ENCODE results near the gene ALPL. TPM values are rescaled to one million over a fixed set of nuclear protein-coding genes. Genes with fewer than 3 reads are reported as not detected.

Gene ALPL
- total and polyA plus RNA-seq, 9 of the 15 experiments (the other 6 are each of a cell fraction or from before 2014, with no cell fraction given) = 0.04 to 0.38 (median 0.18) TPM; not detected in 4

GRCh38 chr1:21613072-21613867 lies 104.0 kb downstream of the ALPL start (continued):
- TF ChIP-seq ELF2 (CRISPR knock-in tag; IDR thresholded peaks at IDR 0.05) = no peak
- no peak for TF ChIP-seq DNMT1 (IDR thresholded peaks at IDR 0.05)
- TF ChIP-seq GABPB1 (CRISPR knock-in tag; IDR thresholded peaks at IDR 0.05) = no peak
- no peak for TF ChIP-seq KHSRP (IDR thresholded peaks at IDR 0.05)
- TF ChIP-seq ZNF24 (IDR thresholded peaks at IDR 0.05) = no peak
- no peak for TF ChIP-seq NFATC3 (IDR thresholded peaks at IDR 0.05)
- no peak for TF ChIP-seq NR4A1 (CRISPR knock-in tag; IDR thresholded peaks at IDR 0.05)
- peak; percentile 69; the same call in 1 of the 2 replicates for TF ChIP-seq NR4A1 (tag; IDR thresholded peaks at IDR 0.05)
- no peak for TF ChIP-seq ARHGAP35 (IDR thresholded peaks at IDR 0.05; ENCODE audit: partially characterized antibody)
- no peak for TF ChIP-seq PCBP1 (IDR thresholded peaks at IDR 0.05; ENCODE audit: low read depth, low read length, poor library complexity, severe bottlenecking)
- TF ChIP-seq NR2C1 (IDR thresholded peaks at IDR 0.05) = no peak
- peak; percentile 45; the same call in 1 of the 2 replicates for TF ChIP-seq NR2C1 (tag; IDR thresholded peaks at IDR 0.05)
- TF ChIP-seq CXXC5 (CRISPR knock-in tag; IDR thresholded peaks at IDR 0.05) = peak; percentile 81
- TF ChIP-seq PML (IDR thresholded peaks at IDR 0.05; ENCODE audit: low read length) = no peak
- TF ChIP-seq ZNF395 (CRISPR knock-in tag; IDR thresholded peaks at IDR 0.05) = peak; percentile 90
- no peak for TF ChIP-seq MAFK (IDR thresholded peaks at IDR 0.05; ENCODE audit: low read length)
- TF ChIP-seq ZNF699 (CRISPR knock-in tag; IDR thresholded peaks at IDR 0.05; ENCODE audit: insufficient replicate concordance) = no peak
- TF ChIP-seq RBM39 (optimal IDR thresholded peaks at IDR 0.05; ENCODE audit: low read depth, low read length) = no peak
- no peak for TF ChIP-seq MXD1 (CRISPR knock-in tag; IDR thresholded peaks at IDR 0.05; ENCODE audit: borderline replicate concordance, poor library complexity, severe bottlenecking)
- TF ChIP-seq SMAD4 (CRISPR knock-in tag; conservative IDR thresholded peaks at IDR 0.05) = peak; percentile 74
- TF ChIP-seq NRF1 (conservative IDR thresholded peaks at IDR 0.05 in 1 of 2, IDR thresholded peaks at IDR 0.05 in 1 of 2) = no peak
- no peak for TF ChIP-seq SAFB (IDR thresholded peaks at IDR 0.05; ENCODE audit: borderline replicate concordance, low read depth, low read length)
- TF ChIP-seq NONO (IDR thresholded peaks at IDR 0.05; ENCODE audit: low read depth in 2 of 2, low read length in 1 of 2) = no peak
- TF ChIP-seq THRAP3 (IDR thresholded peaks at IDR 0.05; ENCODE audit: borderline replicate concordance) = no peak
- TF ChIP-seq HDAC2 (IDR thresholded peaks at IDR 0.05) = peak; percentile 70; the same call in 1 of the 2 replicates
- TF ChIP-seq KLF10 (CRISPR knock-in tag; IDR thresholded peaks at IDR 0.05) = no peak
